ENCODE measurements around the gene SERPINE1. TPM values are rescaled to one million over a fixed set of nuclear protein-coding genes. Genes with fewer than 3 reads are reported as not detected.

Gene SERPINE1
- total and polyA plus RNA-seq, 2 experiments from 2014 or later, result 0.97 to 1.2 TPM

GRCh38 chr7:101166648-101166908 is 39.7 kb downstream of the SERPINE1 start (continued):
- TF ChIP-seq STAT1 (IDR thresholded peaks at IDR 0.05; ENCODE audit: unreplicated experiment) (no peak), CTCF (conservative IDR thresholded peaks at IDR 0.05; ENCODE audit: low read depth in 2 of 2) (no peak), ZNF331 (CRISPR knock-in tag; IDR thresholded peaks at IDR 0.05; ENCODE audit: low read depth) (no peak), REST (IDR thresholded peaks at IDR 0.05; ENCODE audit: unreplicated experiment) (no peak)

- Histone ChIP-seq H3F3A (replicated peaks; ENCODE audit: low read depth) (peaks cover 23% of the 10 kb centered on the region), H3K4me2 (peak overlapping the region; percentile 98), H2AFZ (peak overlapping the region; percentile 81; the same call in 1 of the 2 replicates), H3K4me3 (peak overlapping the region; percentile 76), H3K9me2 (ENCODE audit: insufficient read depth) (no peaks in the 10 kb centered on the region), H3K4me1 (ENCODE audit: insufficient read depth) (peaks cover 65% of the 10 kb centered on the region), H3K27ac (ENCODE audit: low read depth) (no peak overlapping the region), H3K27me3 (ENCODE audit: insufficient read depth) (peaks cover 89% of the 10 kb centered on the region), H3K36me3 (ENCODE audit: insufficient read depth) (no peaks in the 10 kb centered on the region), H4K20me1 (replicated peaks; ENCODE audit: insufficient read depth) (peaks cover 10% of the 10 kb centered on the region; the same call in 1 of the 2 replicates), H3K79me2 (replicated peaks; ENCODE audit: insufficient read depth) (no peaks in the 10 kb centered on the region)
- TF ChIP-seq POLR2AphosphoS5 (IDR thresholded peaks at IDR 0.05; ENCODE audit: low read depth) (no peak), JUNB (IDR thresholded peaks at IDR 0.05; ENCODE audit: unreplicated experiment) (no peak), CREB1 (CRISPR knock-in tag; IDR thresholded peaks at IDR 0.05; ENCODE audit: low read depth) (0 out of 2 replicates have a peak, but pooled peaks have one; percentile 40), REST (IDR thresholded peaks at IDR 0.05; ENCODE audit: unreplicated experiment) (peak; percentile 28), ETS1 (IDR thresholded peaks at IDR 0.05) (no peak)
- ATAC-seq, result peak; percentile 7
- Mint-ChIP-seq H3K9me3 (no peaks in the 10 kb centered on the region; the same call in 1 of the 3 replicates), H3K4me1 (peaks cover 61% of the 10 kb centered on the region), H3K27me3 (ENCODE audit: insufficient read depth, low read depth, poor library complexity) (peaks cover 85% of the 10 kb centered on the region), H3K36me3 (ENCODE audit: low read depth) (no peaks in the 10 kb centered on the region; the same call in 2 of the 3 replicates), H3K4me3 (peak overlapping the region; percentile 78), H3K27ac (no peak overlapping the region)
- DNase-seq (ENCODE audit: low spot score), result peak; percentile 98
These were observed 40.2 kb downstream of the SERPINE1 start for GRCh38 chr7:101166909-101167644.

Data from GM23338 (cell line).